ENCODE data around the gene GGA3.

GRCh38 chr17:75249564-75249963 is 11.8 kb downstream of the GGA3 start:
- TF ChIP-seq, protein P1, sequence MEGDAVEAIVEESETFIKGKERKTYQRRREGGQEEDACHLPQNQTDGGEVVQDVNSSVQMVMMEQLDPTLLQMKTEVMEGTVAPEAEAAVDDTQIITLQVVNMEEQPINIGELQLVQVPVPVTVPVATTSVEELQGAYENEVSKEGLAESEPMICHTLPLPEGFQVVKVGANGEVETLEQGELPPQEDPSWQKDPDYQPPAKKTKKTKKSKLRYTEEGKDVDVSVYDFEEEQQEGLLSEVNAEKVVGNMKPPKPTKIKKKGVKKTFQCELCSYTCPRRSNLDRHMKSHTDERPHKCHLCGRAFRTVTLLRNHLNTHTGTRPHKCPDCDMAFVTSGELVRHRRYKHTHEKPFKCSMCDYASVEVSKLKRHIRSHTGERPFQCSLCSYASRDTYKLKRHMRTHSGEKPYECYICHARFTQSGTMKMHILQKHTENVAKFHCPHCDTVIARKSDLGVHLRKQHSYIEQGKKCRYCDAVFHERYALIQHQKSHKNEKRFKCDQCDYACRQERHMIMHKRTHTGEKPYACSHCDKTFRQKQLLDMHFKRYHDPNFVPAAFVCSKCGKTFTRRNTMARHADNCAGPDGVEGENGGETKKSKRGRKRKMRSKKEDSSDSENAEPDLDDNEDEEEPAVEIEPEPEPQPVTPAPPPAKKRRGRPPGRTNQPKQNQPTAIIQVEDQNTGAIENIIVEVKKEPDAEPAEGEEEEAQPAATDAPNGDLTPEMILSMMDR (IDR thresholded peaks at IDR 0.05) = no peak
- TF ChIP-seq ZFX (IDR thresholded peaks at IDR 0.05; ENCODE audit: borderline replicate concordance) = no peak
